ENCODE measurements around the gene IHH.

The IHH gene

DNA sequence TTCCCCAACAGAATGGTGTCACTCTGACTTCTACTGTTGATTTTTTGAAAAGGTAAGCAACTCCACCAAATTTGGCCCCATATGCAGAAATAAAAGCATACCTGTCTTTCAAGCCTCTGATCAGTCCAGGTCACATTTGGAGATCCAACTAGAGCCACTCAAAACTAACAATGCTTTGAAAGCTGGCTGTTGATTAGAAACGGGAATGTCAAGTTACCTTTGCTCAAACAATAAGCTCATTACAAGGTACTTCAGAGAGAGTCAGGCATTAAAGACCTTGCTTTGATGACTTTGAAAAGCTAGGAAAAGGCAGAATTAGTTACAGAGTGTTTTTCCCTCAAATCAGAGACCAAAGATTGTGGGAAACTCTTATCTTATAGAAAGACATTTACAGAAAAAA lies 4.8 kb upstream of the IHH start:
- DNase-seq (ENCODE audit: low read depth, low spot score) = no peak
- TF ChIP-seq, protein P1, sequence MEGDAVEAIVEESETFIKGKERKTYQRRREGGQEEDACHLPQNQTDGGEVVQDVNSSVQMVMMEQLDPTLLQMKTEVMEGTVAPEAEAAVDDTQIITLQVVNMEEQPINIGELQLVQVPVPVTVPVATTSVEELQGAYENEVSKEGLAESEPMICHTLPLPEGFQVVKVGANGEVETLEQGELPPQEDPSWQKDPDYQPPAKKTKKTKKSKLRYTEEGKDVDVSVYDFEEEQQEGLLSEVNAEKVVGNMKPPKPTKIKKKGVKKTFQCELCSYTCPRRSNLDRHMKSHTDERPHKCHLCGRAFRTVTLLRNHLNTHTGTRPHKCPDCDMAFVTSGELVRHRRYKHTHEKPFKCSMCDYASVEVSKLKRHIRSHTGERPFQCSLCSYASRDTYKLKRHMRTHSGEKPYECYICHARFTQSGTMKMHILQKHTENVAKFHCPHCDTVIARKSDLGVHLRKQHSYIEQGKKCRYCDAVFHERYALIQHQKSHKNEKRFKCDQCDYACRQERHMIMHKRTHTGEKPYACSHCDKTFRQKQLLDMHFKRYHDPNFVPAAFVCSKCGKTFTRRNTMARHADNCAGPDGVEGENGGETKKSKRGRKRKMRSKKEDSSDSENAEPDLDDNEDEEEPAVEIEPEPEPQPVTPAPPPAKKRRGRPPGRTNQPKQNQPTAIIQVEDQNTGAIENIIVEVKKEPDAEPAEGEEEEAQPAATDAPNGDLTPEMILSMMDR (IDR thresholded peaks at IDR 0.05; ENCODE audit: low read depth, low read length) = no peak
- in situ Hi-C loops (cut with HindIII; ENCODE audit: low sequenced_read_pairs) = no loop called here
- H3K4me3 ChIP-seq (ENCODE audit: low read depth, low read length) = no peak overlapping the region

DNA sequence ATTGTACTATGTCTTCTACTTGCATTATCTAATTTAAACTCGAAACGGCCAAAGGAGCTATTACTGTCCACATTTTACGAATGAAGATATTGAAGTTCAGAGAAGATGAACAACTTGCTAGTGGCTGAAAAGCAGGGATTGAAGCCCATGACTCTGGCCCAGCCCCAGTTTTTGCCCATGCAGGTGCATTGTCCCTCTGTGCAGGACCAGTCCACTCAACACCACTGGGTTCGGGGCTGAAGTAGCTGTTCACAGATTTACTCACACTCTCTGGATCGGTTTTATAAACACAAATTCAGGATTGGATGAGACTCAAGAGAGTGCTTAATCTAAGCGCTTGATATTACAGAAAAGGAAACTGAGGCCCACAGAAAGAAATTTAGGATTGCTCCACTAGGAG lies 1.4 kb upstream of the IHH start:
- TF ChIP-seq, protein P1 (IDR thresholded peaks at IDR 0.05; ENCODE audit: low read depth, low read length) = no peak
- in situ Hi-C loops (cut with HindIII; ENCODE audit: low sequenced_read_pairs) = no loop called here
- no peak for DNase-seq (ENCODE audit: low read depth, low spot score)
- no peak overlapping the region for H3K4me3 ChIP-seq (ENCODE audit: low read depth, low read length)

GRCh38 chr2:219059725-219060682 lies 717 bp downstream of the IHH start:
- TF ChIP-seq, protein P1 (IDR thresholded peaks at IDR 0.05; ENCODE audit: low read depth, low read length) = no peak
- H3K4me3 ChIP-seq (ENCODE audit: low read depth, low read length) = no peak overlapping the region
- in situ Hi-C loops (cut with HindIII; ENCODE audit: low sequenced_read_pairs) = no loop called here
- DNase-seq (ENCODE audit: low read depth, low spot score) = no peak

DNA sequence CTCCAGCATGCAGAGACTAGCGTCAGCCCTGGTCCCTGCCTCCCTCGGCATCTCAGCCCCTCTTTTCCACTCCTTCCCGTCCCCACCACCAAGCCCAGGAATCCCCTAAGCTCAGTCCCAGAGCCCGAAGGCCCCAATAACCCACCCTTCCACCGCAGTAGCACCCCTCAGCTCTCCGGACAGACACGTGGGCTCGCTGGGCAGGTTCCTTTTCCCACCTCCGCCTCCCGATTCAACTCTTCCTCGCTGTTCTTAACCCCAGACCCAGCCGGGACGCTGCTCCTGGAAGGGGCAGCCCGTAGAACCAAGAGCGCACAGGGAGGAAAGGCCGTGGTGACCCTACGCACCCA lies 1.4 kb downstream of the IHH start:
- TF ChIP-seq, protein P1 (IDR thresholded peaks at IDR 0.05; ENCODE audit: low read depth, low read length) = no peak
- DNase-seq (ENCODE audit: low read depth, low spot score) = no peak
- H3K4me3 ChIP-seq (ENCODE audit: low read depth, low read length) = peak overlapping the region; percentile 1
- in situ Hi-C loops (cut with HindIII; ENCODE audit: low sequenced_read_pairs) = no loop called here

DNA sequence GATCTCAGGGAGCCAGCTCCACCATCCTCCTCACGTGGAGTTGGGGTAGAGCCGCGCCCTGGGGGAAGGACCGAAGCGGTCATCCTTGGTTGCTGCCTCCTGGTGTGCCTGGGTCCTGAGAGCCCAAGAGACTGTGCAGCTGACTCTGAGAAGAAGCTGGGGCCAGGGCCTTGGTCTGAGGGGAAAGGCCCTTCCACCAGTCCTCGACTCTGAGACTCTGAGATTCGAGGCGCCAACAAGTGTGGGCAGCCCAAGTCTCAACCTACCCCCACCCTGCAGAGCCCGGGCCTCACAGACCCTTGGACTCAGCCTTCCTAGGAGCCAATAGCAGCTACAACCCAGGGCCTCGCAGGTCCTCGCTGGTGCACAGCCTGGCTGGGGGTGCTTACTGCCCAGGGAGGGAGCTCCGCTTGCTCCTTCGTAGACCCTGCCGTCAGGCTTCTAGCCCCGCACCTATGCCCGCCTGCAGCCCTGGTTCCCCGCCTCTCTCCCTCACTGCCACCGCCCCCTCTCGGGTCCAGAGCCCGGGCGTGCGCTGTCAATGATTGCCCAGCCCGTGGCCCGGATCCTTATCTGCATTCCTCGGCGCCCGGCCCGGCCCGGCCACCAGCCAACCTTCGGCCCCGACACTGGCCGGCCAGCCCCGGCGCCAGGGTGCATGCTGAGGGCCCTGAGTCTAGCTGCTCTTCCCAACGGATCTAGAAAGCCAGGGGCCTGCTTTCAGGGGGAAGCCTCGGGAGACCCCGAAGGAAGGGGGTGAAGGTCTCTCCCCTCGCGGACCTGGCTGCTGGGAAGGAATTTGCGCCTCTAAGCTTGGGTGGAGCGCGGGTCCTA lies 2.0 kb downstream of the IHH start:
- peak overlapping the region; percentile 1 for H3K4me3 ChIP-seq (ENCODE audit: low read depth, low read length)
- TF ChIP-seq, protein P1 (IDR thresholded peaks at IDR 0.05; ENCODE audit: low read depth, low read length) = no peak
- DNase-seq (ENCODE audit: low read depth, low spot score) = no peak
- in situ Hi-C loops (cut with HindIII; ENCODE audit: low sequenced_read_pairs) = no loop called here

DNA sequence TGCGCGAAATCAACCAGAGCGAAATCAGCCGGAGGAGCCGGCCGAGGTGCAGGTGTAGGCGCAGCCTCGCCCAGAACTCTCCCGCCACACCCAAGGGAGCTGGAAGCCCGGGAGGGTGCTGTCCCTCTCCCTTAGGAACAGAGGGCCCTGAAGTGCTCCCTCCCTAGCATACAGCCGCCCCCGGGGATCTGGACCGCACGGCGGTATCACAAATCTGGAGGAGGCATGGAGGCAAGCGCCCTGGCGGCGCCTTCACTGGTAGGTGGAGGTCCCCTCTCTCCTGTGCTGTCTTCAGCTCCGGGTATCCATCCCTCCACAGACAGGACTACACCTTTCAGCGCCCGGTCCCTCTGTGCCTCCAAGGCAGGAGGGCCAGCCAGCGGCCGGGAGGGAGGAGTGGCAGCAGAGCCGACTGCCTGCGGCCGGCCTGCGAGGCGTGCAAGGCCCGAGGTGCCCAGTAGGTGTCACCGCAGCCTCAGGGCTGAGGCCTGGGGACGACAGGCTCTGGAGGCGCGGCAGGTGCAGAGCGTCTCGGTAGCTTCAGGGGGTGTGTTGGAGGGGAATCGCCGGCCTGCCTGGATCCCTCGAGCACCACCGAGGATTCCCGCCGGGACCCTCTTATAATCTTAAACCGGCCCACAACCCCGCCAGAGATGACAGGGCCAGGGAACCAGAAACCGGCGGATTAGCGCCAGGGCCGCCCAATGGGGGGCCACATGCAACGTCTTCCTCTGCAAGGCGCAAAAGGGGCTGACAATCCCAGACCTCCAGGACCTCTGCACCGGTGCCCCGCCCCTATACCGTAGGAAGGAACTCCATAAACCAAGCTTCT lies 2.8 kb downstream of the IHH start:
- in situ Hi-C loops (cut with HindIII; ENCODE audit: low sequenced_read_pairs) = no loop called here
- TF ChIP-seq, protein P1 (IDR thresholded peaks at IDR 0.05; ENCODE audit: low read depth, low read length) = peak; percentile 87
- DNase-seq (ENCODE audit: low read depth, low spot score) = peak; percentile 57
- no peak overlapping the region for H3K4me3 ChIP-seq (ENCODE audit: low read depth, low read length)

Data from astrocyte of the spinal cord (primary cell).